ELF-1 (cell line): ENCODE measurements around the gene NTN1.
A peak's percentile ranks its signal among the peaks of the same experiment; 100 is the strongest.

Experiments
- DNase-seq: peaks from one replicate; pipeline ENCODE4 v3.0.0-alpha.2; 2016; ENCODE audit warnings: low read depth, low spot score

The NTN1 gene

DNA sequence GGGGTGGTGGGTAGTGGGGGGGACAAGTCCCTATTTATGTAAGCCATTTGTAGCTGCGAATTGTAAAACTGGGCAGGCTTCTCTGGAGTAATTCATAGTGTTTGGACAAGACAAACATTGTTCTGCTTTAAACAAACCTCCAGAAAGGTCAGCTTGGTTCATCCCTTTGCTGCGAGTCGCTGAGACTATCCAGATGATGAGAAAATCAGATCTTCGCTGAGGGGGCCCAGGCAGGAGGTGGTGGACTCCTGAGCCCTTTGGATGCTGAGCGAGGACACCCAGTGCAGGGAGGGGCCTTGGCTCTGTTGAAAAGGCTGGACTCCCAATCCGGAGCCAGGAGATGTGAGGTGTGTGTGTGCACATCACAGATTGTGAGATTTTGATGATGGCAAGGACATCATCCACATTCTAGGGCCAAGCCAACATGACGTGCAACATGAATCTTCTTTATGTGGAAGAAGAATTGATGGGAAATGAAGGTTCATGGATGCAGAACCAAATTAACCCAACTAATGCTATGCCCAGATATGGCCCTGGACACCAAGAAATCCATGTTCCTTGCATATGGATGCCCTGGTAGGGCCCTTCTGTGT is 15.0 kb upstream of the NTN1 start:
- no peak for DNase-seq

DNA sequence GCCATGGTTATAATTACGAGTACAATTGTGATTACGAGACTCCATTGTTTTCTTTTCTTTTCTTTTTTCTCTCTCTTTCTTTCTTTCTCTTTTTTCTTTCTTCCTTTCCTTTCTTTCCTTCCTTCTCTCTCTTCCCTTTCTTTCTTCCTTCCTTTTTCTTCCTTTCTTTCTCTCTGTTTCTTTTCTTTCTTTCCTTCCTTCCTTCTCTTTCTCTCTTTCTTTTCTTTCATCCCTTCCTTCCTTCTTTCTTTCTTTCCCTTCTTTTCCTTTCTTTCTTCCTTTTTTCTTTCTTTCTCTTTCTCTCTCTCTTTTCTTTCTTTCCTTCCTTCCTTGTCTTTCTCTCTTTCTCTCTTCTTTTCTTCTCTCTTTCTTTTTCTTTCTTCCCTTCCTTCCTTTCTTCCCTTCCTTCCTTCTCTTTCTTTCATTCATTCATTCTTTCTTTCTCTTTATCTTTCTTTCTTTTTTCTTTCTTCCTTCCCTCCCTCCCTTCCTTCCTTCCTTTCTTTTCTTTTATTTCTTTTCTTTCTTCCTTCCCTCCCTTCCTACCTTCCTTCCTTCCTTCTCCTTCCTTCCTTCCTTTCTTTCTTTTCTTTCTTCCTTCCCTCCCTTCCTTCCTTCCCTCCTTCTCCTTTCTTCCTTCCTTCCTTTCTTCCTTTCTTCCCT is 14.1 kb upstream of the NTN1 start:
- DNase-seq: no peak

DNA sequence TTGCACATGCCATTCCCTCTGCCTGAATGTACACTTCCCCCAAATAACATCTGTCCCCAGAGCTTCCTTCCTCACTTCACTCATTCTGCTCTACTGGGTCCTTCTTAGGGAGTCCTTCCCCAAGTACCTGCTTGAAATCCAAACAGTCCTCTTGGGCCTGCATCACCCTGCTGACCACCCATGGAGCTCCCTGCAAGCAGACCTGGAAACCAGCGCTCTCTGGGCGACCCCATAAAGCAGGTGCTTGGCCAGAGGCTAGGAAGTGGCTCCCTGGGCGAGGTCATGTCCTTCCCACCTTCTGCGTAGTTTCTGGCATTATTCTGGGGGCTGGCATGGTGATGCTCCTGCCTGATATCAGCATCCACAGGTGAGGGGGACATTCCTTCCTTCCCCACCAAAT is 12.2 kb upstream of the NTN1 start:
- DNase-seq: no peak

DNA sequence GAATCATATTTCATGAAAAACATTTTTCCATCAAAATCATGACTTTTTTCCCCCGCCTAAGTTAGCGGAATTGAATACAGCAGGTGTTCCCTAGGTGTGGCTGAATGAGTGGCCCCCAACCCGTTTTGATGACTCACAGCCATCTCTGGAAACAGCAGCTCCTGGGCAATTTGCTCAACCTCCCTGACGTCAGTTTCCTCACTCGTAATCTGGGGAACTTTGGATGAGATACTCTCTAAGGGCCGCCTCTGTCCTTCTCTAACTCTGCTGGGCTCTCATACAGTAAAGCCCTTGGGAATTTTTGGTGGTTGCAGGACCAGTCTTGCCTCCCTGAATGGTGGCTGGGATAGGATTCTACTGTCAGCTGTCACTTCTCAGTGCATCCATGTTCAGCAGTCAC is 11.6 kb upstream of the NTN1 start:
- no peak for DNase-seq

DNA sequence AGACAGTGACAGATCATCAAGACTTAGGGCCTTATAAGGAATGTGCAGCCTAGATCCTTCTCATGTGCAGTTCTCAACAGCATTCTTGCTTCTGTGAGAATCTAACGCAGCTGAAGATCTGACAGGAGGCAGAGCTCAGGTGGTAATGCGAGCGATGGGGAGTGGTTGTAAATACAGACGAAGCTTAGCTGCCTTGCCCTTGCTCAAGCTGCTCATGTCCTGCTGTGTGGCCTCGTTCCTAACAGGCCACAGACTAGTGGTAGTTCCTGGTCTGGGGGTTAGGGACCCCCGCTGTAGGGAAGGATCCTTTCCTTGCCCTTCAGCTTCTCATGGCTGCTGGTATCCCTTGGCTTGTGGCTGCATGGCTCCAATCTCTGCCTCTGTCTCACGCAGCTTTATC is 10.3 kb upstream of the NTN1 start:
- DNase-seq: no peak

DNA sequence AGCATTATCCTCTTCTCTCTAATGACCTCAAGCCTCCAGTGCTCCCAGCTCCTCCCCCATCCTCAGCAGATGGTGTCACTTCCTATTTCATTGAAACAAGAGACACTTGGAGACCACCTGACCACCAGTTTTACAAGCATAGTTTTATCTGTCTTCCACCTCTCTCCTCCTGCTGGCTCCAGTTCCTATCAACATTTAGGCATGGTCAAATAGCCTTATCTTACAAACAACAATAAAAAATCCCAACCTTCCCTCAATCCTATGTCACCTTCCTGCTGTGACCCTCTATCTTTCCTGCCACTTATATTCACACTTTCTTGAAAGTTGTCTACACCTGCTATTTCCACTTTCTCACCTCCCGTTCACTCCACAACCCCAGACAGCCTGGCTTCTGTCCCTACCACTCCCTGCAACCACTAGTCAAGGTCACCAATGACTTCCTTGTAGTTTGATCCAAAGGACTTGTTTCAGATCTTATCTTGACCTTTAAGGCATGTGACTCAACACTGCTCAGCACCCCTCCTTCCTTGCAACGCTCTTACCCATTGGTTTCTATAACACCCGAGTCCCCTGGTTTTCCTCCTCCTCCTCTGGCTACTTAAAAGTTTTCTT is 4.3 kb upstream of the NTN1 start:
- DNase-seq: peak; percentile 22

DNA sequence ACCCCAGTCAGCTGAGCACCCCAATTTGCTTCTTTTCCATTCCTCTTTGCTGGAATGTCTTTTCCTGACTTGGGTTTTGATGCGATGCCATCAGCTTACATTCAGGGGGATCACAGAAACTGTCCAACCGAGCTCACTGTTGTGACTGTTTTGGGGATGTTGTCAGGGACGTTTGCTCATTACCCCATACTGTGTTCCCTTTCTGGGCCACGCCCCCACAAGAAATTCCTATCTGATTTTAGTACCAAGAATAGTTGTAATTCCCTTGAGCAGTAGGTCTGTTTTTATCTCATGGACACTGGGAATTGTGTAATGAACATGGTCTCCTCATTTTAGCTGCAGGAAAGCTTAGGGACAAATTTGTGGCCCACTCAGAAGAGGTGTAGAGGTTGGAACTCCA is 2.6 kb upstream of the NTN1 start:
- no peak for DNase-seq

DNA sequence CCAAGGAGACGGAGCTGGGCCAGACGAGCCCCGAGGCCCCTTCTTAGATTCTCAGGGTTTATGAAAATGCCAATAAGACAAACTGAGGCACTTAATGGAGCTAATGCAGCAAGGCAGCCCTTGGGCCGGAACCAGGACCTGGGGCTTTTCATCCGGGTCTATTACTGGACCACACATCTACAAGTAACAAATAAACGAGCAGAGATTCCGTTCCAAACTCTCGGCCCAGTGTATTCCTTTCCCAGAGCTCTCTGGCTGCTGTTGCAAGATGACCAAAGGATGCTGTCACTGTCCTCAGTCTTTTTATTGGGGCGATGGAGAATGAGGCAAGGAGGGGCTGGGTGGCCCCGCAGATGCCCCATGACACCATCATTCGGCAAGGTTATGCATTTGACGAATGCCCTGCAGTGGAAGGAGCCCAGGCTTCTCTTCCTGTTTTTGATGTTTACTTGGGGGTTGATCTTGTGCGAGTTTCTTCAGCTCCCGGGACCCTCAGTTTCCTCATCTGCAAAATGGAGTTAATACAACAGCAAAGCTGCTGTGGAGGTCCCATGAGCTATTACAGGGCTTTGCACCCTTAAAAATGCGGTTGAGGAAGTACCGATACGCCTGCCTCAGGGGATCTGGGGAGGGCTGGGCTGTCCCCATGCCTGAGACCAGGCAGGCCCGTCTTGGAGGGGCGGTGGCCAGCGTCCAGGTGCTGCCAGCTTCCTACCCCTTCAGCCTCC is 1.1 kb upstream of the NTN1 start:
- DNase-seq: peak; percentile 19

DNA sequence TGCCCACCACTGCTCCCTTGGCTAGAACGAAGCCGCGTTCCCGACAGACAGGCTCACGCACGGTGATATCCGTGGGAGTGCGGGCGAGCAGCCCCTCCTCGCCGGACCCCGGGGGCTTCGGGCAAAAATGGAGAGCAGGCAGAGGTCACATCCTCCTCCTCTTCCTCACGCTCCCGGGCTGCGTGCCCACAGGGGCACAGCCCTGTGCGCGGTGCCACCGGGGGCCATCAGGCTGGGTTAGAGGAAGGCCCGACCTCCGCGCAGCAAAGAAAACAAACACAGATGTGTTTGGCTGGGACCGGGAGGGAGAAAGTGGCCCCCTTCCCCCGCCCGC is 519 bp upstream of the NTN1 start:
- peak; percentile 17 for DNase-seq

DNA sequence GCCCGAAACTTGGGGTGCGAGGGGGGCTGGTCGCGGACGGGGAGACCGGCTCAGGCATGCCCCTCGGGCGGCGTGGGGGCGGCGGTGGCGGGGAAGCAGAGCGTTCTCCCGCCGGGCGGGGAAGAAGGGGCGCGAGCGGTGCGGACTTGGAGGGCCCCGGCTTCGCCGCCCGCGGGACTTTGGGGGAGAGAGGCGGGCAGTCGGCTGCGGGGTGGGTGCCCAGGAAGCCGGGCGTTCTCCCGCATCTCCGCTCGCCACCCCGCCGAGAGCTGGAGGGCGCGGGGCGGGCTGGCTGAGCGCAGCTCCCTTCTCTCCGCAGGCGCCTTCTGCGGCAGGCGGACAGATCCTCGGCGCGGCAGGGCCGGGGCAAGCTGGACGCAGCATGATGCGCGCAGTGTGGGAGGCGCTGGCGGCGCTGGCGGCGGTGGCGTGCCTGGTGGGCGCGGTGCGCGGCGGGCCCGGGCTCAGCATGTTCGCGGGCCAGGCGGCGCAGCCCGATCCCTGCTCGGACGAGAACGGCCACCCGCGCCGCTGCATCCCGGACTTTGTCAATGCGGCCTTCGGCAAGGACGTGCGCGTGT is 772 bp downstream of the NTN1 start:
- peak; percentile 27 for DNase-seq

DNA sequence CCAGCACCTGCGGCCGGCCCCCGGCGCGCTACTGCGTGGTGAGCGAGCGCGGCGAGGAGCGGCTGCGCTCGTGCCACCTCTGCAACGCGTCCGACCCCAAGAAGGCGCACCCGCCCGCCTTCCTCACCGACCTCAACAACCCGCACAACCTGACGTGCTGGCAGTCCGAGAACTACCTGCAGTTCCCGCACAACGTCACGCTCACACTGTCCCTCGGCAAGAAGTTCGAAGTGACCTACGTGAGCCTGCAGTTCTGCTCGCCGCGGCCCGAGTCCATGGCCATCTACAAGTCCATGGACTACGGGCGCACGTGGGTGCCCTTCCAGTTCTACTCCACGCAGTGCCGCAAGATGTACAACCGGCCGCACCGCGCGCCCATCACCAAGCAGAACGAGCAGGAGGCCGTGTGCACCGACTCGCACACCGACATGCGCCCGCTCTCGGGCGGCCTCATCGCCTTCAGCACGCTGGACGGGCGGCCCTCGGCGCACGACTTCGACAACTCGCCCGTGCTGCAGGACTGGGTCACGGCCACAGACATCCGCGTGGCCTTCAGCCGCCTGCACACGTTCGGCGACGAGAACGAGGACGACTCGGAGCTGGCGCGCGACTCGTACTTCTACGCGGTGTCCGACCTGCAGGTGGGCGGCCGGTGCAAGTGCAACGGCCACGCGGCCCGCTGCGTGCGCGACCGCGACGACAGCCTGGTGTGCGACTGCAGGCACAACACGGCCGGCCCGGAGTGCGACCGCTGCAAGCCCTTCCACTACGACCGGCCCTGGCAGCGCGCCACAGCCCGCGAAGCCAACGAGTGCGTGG is 1.5 kb downstream of the NTN1 start:
- DNase-seq: peak; percentile 68

DNA sequence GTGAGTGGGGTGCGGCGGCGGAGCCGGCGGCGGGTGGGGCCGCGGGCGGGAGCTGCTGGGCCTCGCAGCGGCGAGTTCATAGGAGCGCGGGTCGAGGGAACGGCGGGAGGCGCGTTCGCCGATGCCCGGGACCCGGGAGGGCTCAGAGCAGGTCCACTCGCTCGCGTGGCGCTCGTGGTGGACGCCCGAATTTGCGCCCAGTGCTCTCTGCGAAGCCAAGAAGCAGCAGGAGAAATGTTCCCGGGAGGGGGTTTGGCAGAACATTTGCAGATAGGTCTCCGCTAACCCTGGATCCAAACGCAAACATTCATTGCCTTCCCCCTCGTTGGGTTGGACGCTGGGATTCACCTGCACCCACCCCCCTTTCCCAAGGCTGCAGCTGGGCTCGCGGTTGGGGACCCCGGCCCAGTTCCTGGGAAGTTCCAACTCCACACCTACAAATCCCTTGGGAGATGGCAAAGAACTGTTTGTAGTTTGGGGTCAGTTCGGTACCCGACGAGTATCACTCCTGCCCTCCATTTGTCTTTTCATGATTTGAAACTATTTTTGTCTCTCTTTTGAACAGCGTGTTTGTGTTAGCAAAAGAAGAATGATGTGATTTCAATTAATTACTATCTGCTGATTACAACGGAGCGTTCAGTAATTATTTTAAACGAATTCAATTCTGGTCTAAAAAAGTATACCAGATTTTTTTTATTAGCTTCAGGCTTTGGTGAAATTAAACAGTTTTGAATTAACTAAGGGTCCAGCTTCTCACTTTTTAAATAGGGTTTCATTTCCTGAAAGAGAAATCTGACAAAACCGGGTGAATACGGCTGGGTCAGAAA is 2.3 kb downstream of the NTN1 start:
- DNase-seq: peak; percentile 29

DNA sequence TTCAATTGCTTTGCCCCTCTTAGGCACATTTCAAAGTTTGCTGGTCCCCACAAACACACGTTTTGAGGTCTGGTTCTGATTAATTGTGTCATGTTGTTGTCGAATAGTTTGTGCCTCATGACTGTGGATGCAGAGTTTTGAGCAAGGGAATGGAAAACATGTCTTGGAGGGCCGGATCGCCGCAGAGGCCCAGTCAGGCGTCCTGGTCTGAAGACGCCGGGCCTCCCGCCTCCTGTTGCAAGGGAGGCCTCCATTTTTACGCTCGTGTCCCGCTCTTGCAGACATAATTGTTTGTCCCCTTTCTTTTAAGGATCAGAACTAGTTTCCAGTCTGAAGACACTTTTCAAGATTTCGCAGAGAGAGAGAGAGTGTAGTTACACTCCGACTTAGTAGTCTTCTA is 3.2 kb downstream of the NTN1 start:
- DNase-seq: peak; percentile 53

DNA sequence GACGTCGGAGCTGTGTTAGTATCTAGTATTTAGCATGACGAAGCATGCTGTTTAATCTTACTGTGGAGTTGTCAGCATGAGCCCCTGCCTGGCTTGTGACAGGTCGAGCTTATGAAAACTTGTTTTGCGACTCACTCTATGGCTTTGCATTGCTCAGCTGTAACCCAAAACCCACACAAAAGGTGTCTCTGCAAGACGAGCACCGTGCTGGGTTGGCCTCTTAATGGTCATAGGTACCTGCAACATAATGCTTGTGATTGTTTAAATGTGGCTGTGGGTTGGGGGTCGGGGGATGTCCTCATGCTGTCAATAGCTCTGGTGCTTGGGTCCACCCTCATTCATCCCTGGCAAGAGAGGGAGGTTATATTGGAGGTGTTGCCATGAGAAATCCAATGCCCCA is 5.4 kb downstream of the NTN1 start:
- DNase-seq: no peak

DNA sequence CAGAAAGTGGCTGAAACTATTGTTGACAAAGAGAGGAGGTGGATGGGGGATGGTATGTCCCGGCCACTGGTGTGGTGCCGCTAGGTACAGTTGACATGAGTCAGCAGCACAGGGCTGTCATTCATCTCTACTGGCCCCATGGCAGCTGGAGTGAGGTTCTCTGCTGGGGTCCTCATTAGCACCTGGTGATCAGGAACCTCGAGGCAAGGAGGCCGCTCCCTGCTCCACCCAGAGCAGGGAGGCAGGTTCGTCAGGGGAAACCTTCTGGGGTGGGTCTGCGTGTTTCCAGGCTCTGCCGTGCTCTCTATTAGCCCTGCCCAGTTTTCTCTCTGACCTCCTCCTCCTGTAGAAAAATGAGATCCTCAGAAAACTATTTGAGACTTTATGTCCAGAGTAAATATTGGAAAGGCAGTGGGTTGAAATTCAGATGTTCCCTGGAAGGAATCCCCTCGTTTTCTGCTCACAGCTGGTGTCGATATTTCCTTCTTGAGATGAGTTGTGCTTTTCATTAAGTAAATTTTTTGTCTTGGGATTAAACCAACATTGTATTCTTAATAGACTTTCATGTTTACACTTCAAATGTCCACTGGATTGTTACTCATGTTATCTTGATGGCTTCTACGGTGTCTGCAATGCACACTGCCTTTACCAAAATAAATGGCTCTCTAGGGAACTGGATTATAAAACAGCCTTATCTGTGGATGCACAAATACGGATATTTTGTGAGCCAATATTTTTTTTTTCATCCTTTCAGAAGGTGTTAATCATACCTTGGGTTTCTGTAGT is 7.1 kb downstream of the NTN1 start:
- peak; percentile 63 for DNase-seq

DNA sequence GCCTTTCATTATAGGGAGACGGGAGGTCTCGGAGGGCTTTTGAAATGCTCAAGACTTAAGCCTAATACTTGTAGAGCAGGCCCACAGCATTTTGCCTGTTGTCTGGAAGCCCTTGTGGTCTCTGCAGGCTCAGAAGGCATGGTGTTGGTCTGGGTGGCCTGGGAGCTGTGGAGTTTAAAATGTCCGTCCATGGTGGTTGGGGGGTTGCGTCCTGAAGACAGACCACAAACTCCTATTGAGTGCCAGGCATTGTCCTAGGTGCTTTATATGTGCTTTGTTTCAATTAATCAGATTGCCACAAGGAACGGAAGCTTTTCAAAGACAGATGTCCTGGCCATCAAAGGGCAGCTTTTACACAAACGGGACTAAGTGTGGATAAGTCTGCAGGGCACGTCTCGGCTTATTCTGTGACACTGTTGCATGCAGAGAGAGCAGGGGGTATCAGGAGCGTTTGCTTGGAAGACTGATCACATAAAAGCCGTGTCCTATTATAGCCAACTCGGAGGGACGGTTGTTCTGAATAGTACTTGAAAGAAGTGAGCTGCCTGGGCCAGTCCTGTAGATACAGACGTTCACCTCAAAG is 7.8 kb downstream of the NTN1 start:
- peak; percentile 18 for DNase-seq

DNA sequence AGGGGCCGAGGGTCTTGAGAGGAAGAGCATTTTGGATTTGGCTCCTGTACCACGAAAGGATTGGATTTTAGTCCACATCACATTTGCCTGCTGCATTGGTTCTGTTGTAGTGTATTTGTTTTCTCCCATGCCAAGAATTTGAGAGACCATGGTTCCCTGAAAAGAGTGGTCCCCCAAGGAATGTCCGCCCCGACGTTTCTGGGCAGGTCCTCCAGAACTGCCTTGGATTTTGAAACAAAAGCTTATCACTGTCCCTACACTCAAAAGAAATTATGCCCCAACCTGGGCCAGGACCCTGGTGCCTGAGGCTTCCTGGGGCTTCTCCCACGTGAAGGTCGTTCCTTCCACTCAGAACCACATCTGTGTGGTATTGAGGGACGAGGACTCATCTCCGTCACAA is 10.8 kb downstream of the NTN1 start:
- DNase-seq: no peak

DNA sequence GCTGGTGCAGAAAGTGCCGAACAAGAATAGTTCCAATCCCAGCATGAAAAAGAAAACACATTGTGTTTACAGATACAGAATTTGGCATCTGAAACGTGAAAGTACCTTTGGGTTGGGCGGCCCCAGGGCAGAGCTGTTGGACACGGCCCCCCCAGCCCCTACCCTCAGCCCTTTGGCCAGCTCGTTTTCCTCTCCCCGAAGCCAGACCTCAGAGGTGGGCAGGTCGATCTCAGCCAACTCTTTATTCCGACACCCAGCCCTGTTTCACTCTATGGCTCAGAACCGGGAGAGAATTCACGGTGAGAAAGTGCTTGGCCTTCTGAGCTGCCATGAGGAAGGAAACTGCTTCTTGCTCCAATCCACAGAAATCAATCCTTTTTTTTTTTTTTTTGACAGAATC is 11.3 kb downstream of the NTN1 start:
- DNase-seq: no peak

DNA sequence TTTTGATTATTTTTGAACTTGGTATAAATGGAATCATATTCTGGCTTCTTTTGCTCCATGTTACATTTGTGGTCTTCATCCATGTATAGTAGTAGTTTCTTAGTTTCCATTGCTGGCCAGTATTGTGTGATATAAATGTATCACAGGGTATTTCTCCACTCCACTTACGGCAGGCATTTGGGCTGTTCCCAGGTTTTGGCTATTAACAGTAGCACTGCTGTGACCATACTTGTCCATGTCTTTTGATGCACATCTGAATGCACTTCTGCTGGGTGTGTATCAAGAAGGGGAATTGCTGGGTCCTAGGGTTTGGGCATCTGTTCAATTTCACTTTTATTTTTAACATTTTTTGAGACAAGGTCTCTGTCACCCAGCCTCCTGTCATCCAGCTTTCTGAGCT is 13.9 kb downstream of the NTN1 start:
- DNase-seq: no peak

DNA sequence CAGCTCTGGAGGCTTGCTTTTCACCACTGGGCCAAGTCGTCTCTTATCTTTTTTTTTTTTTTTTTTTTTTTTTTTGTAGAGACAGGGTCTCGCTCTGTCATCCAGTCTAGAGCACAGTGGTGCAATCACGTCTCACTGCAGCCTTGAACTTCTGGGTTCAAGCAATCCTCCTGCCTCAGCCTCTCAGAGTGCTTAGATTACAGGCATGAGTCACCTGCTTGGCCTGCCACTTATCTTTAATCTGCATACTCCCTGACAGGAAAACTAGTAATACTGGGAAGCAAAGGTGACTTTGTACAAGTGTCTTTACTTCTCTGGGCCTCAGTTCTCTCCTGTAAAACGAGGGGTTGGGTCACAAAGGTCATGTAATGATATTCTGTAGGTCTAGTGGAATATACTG is 15.0 kb downstream of the NTN1 start:
- DNase-seq: no peak
